Glutamatergic neuron (in vitro differentiated cells): ENCODE results near the gene LYVE1. TPM values are rescaled to one million over a fixed set of nuclear protein-coding genes. Genes with fewer than 3 reads are reported as not detected.

Experiments used
- DNase-seq: peaks from one replicate; pipeline ENCODE4 v3.0.0; 2022
- H3K27ac Mint-ChIP-seq: one replicate; pipeline ENCODE4 v1.8.0; 2020; ENCODE audit warnings: mild to moderate bottlenecking, mixed read lengths, inconsistent platforms; ENCODE audit not compliant: unreplicated experiment
- H3K27me3 Mint-ChIP-seq: one replicate; pipeline ENCODE4 v1.8.0; 2020; ENCODE audit warnings: mild to moderate bottlenecking, moderate library complexity, mixed read lengths, inconsistent platforms; ENCODE audit not compliant: unreplicated experiment
- H3K36me3 Mint-ChIP-seq: one replicate; pipeline ENCODE4 v1.8.0; 2020; ENCODE audit warnings: mild to moderate bottlenecking, mixed read lengths, inconsistent platforms; ENCODE audit not compliant: unreplicated experiment
- H3K4me1 Mint-ChIP-seq: one replicate; pipeline ENCODE4 v1.8.0; 2020; ENCODE audit warnings: mild to moderate bottlenecking, low read depth, mixed read lengths, inconsistent platforms; ENCODE audit not compliant: unreplicated experiment
- H3K4me3 Mint-ChIP-seq: one replicate; pipeline ENCODE4 v1.8.0; 2020; ENCODE audit warnings: mild to moderate bottlenecking, mixed read lengths, inconsistent platforms; ENCODE audit not compliant: unreplicated experiment
- H3K9me3 Mint-ChIP-seq: one replicate; pipeline ENCODE4 v1.8.0; 2020; ENCODE audit warnings: mild to moderate bottlenecking, moderate library complexity, mixed read lengths, inconsistent platforms; ENCODE audit not compliant: unreplicated experiment
- CTCF ChIP-seq: fragments of 200-600 bp; sonication (generic); IDR thresholded peaks from one replicate; pipeline ENCODE4 v1.5.0; 2021; ENCODE audit not compliant: partially characterized antibody, unreplicated experiment
- long read RNA-seq: library from polyadenylated mRNA; unstranded; transcript quantifications from one replicate; pipeline ENCODE4 v2.0.0, GENCODE V29; 2020; ENCODE audit not compliant: unreplicated experiment
- total RNA-seq: library from RNA; stranded (reverse); fragmentation: NEBNext Ultra II Directional; extraction: Animal tissue kit (Norgen Biotek cat#: 25700); gene quantifications from one replicate; pipeline ENCODE4 v1.2.1, GENCODE V29; 2021; ENCODE audit not compliant: unreplicated experiment

Gene LYVE1
- not detected for total RNA-seq
- long read RNA-seq, result 0 reads

GRCh38 chr11:10568486-10568941, at the start of gene LYVE1:
Gene LYVE1 (minus strand): TSS chr11:10568665. CDS start chr11:10568532, 133 bp downstream.
- Mint-ChIP-seq H3K4me3 (no peak within 1 kb of the TSS), H3K4me1 (no peaks in the 10 kb centered on the region), H3K27me3 (no peaks in the 10 kb centered on the region), H3K27ac (no peak within 1 kb of the TSS), H3K9me3 (peaks cover 2% of the 10 kb centered on the region), H3K36me3 (no peaks in the 10 kb centered on the region)
- no peak for TF ChIP-seq CTCF
- no peak for DNase-seq

- no peak for DNase-seq
- Mint-ChIP-seq H3K4me1 (no peaks in the 10 kb centered on the region), H3K27ac (no peak overlapping the region), H3K9me3 (peaks cover 4% of the 10 kb centered on the region), H3K36me3 (no peaks in the 10 kb centered on the region), H3K4me3 (no peak overlapping the region), H3K27me3 (no peaks in the 10 kb centered on the region)
- TF ChIP-seq CTCF, result no peak
Observed at GRCh38 chr11:10617551-10617950, 49.1 kb upstream of the LYVE1 start.

GRCh38 chr11:10611979-10612862, 43.8 kb upstream of the LYVE1 start:
- no peaks in the 10 kb centered on the region for H3K27me3 Mint-ChIP-seq
- no peak for TF ChIP-seq CTCF
- no peaks in the 10 kb centered on the region for H3K36me3 Mint-ChIP-seq
- no peak overlapping the region for H3K27ac Mint-ChIP-seq
- no peak for DNase-seq
- H3K4me3 Mint-ChIP-seq, result no peak overlapping the region
- no peaks in the 10 kb centered on the region for H3K4me1 Mint-ChIP-seq
- H3K9me3 Mint-ChIP-seq, result peaks cover 4% of the 10 kb centered on the region

GRCh38 chr11:10609636-10610035, 41.2 kb upstream of the LYVE1 start:
- DNase-seq, result no peak
- Mint-ChIP-seq H3K27ac (no peak overlapping the region), H3K4me1 (peaks cover 5% of the 10 kb centered on the region), H3K27me3 (no peaks in the 10 kb centered on the region), H3K4me3 (no peak overlapping the region), H3K36me3 (no peaks in the 10 kb centered on the region), H3K9me3 (peaks cover 4% of the 10 kb centered on the region)
- no peak for TF ChIP-seq CTCF

- DNase-seq, result no peak
- H3K4me3 Mint-ChIP-seq, result no peak overlapping the region
- no peak for TF ChIP-seq CTCF
- H3K27ac Mint-ChIP-seq, result no peak overlapping the region
- H3K27me3 Mint-ChIP-seq, result no peaks in the 10 kb centered on the region
- H3K36me3 Mint-ChIP-seq, result no peaks in the 10 kb centered on the region
- peaks cover 2% of the 10 kb centered on the region for H3K9me3 Mint-ChIP-seq
- H3K4me1 Mint-ChIP-seq, result peaks cover 5% of the 10 kb centered on the region
Observed at GRCh38 chr11:10608584-10608983, 40.1 kb upstream of the LYVE1 start.
